GM19193 (cell line): ENCODE data around the gene EFEMP2.

Experiments used
- POLR2A ChIP-seq: IDR thresholded peaks from 4 replicates; pipeline ENCODE4 v1.6.1; 2011; ENCODE audit not compliant: insufficient read depth, insufficient read length; ENCODE audit errors: extremely low read depth

Gene EFEMP2

DNA sequence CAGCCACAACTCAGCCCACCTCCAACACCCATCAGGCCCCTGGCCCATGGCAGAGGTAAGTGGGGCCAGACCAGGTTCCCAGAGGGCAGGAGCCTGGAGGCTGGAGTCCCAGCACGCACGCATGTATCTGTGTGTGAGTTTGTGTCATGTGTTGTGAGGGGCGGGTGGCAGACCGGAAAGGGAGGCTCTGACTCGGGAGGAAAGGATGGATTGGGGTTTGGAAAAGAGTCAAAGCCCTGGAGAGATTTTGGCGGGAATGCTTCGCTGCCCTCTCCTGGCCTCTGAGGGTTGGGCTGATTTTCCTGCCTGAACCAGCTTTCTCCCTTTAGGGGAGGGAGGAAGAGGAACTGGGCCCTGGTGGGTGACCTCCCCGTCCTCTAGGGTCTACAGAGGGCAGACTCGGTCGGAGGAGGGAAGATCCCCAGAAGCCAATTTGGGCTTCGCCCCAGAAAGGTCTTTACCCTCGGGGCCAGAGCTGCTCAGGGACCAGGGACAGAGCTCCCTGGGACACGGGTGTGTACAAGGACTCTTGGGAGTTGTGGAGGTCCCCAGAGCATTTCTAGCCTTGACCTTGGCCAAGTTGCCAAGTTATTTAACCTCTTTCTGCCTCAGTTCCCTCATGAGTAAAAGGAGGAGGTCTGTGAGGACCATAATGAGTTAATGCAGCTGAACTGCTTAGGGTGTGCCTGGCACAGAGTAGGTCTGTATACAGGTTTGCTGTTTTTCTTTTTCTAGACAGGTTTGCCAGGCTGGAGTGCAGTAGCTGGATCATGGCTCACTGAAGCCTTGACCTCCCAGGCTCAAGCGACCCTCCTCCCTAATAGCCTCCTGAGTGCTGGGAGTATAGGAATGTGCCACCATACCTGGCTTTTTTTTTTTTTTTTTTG, 39.3 kb upstream of the EFEMP2 start:
- TF ChIP-seq POLR2A, result no peak

DNA sequence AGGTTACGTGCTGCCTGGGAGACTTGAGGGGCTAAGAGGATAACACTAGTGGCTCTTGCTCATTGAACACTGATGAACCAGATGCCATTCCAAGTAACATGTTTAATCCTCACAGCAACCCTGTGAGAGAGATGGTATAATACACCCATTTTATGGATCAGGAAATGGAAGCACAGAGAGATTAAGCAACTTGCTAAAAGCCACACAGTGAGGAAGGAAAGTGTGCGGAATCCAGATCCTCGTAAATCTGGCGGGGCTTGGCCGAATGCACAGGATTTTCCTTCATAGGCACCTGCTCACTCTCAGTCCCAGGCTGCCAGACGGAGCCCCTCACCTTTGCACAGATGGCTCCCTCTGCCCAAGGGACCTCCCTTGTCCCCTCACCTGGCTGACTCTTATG, 35.3 kb upstream of the EFEMP2 start:
- no peak for TF ChIP-seq POLR2A

GRCh38 chr11:65906602-65907001, 34.0 kb upstream of the EFEMP2 start:
- no peak for TF ChIP-seq POLR2A

DNA sequence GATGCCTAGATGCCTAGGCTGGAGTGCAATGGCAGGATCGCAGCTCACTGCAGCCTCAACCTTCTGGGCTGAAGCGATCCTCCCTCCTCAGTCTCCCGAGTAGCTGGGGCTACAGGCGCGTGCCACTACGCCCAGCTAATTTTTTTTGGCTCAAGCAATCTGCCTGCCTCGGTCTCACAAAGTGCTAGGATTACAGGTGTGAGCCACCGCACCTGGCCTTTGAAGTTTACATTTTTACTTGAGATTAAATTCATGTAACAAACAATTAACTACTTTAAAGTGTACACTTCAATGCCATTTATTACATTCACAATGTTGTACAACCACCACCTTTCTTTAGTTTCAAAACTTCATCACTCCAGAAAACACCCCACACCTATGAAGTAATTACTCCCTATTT, 31.1 kb upstream of the EFEMP2 start:
- no peak for TF ChIP-seq POLR2A

DNA sequence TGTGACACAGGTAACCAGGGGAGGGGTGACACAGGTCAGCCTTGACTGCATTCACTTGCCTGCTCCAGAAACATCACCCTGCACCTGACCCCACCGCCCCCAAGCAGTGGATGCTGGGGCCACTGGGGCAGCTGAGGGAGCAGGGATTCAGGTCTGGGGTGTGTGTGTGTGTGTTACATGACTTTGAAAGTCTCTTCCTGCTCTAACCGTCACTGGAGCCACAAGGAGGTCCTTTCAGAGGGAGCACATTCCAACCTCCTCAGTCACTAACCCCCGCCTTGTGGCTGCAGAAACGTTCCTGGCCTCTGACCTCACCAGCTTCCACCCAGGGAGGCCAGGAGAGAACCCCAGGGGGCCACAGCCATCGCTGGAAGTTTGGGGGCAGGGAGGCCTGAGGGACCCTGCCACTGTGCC, 30.5 kb upstream of the EFEMP2 start:
- TF ChIP-seq POLR2A, result no peak

DNA sequence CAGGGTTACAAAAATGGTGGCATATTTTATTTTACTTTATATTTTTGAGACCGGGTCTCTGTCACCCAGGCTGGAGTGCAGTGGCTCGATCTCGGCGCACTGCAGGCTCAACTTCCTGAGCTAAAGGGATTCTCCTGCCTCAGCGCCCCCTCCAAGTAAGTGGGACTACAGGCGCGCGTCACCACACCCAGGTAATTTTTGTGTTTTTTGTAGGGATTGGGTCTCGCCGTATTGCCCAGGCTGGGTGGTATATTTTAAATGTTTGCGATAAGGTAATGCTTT, 28.2 kb upstream of the EFEMP2 start:
- no peak for TF ChIP-seq POLR2A

DNA sequence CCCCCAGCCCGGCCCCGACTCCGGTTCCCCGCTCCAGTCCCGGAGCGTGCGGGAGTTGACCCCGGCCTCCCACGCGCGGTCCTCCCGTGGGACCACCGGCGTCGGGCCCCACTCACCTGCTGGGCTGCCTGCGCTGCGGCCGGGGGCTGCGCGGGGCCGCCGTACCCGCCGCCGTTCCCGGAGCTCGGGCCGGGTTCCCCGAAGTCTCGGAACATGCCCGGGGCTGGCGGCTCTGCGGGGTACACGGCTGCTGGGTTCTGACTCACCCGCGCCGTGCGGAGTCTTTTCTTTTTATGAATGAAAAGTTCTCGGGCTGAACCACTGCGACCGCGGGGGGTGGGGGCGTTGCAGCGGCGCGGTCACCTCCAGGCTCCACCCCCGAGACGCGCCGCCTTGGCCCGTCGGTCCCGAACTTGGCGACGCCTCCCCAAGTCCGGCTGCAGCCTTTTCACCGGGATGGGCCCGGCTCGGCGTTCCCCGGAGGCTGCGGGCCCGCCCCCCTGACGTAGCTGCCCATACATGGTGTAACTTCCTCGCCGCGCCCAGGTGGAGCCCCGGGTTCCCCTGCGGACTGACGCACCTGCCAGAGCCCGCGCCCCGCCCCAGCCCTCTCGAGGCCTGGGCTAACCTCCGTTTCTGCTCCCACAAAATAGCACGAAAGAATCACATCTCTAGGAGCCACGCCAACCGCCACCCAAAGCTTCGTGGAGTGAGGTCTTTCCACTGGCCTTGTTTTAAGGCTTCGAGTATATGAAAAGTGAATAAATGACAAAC, 27.7 kb upstream of the EFEMP2 start, which contains the start of gene FOSL1:
FOSL1 (minus strand) TSS at position 264 of the 774 bp plus-strand sequence; CDS start at position 215, 49 bp downstream.
- TF ChIP-seq POLR2A, result peak; percentile 88

DNA sequence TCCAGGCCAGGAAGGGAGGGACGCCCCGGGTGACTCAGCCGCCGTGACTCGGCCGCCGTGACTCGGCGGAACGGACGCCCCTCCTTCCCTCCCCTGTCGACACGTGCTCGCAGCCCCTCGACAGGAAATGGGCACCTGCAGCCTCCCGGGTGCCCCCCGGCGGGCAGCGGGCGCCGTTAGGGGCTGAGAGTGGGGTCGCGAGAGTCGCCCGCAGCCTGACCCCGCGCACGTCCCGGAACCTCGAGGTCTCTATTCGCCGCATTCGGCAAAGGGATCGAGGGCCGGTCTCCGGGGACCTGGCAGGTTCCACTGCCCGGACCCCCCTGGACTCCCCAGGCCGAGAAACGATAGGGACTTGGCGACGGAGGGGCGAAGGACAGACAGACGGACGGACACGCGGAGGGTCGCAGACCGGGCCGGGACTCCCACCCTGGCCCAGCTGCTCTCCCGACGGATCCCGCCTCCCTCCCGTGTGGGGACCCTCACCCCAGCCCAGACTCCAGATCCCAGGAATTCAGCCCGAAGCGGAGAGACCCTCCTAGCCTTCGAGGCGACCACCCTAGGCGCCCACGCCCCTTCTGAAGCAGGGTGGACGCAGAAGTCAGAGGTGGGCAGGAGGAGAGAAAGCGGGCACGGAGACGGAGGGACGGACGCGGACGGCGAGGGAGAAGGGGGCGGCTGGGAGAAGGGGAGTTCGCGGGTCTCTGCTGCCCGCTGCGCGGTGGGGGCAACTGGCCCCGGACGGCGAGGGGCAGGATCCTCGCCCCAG, 26.9 kb upstream of the EFEMP2 start:
- TF ChIP-seq POLR2A, result peak; percentile 55

- TF ChIP-seq POLR2A, result no peak
Observed at GRCh38 chr11:65898656-65899355, 26.2 kb upstream of the EFEMP2 start.

- TF ChIP-seq POLR2A, result no peak
Observed at GRCh38 chr11:65897020-65897471, 24.4 kb upstream of the EFEMP2 start.

GRCh38 chr11:65896034-65896999, 23.7 kb upstream of the EFEMP2 start:
- no peak for TF ChIP-seq POLR2A

DNA sequence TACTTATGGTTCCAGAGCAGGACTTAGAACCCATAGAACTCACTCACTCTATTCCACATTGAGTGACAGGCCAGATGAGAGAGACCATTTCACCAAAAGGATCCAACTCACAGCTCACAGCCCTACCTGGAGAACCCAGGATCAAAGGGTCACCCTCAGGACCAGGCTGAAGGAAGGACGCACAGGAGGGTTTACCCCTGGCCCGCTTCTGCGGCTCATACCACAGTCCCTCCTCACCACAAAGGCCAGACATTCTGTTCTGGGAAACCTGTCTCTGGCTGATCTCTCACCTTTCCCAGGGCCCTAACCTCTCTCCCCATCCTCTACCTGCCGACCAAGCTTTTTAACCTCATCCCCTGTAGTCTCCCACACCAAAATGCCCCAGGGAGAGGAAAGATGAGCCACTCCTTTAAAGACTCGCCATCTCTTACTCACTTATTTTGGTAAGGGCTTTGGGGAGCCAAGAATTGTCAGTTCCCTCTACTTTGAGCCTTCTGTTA, 22.9 kb upstream of the EFEMP2 start:
- no peak for TF ChIP-seq POLR2A

- TF ChIP-seq POLR2A, result peak; percentile 60
Observed at GRCh38 chr11:65894034-65894591, 21.5 kb upstream of the EFEMP2 start.
